Heart right ventricle (tissue), 16 donors: ENCODE measurements around the gene NLRP2B. TPM values are rescaled to one million over a fixed set of nuclear protein-coding genes. Genes with fewer than 3 reads are reported as not detected.
"Not testable (repeated sequence)": the region's sequence is repeated elsewhere in the genome, so short reads cannot be mapped to it uniquely, and the experiment has no call there.

ENCODE experiments used
- ATAC-seq, 8 donors: fragments of 200-7000 bp; cut with Tn5 transposase; one replicate each; pipeline ENCODE4 v1.9.1; 2020; ENCODE audit warnings: mild to moderate bottlenecking in 8 of 8, moderate library complexity in 8 of 8, moderate number of reproducible peaks in 1 of 8
- DNase-seq, 2 donors: peaks; one replicate each; pipeline ENCODE4 v3.0.0-alpha.2; 2020
- H3K27ac ChIP-seq, 10 donors: fragments of 200-600 bp; sonication (generic) in 2 of 10; one replicate each; pipeline versions ENCODE4 v1.5.0 to v1.8.0; 2020 to 2022; ENCODE audit warnings: mild to moderate bottlenecking in 3 of 10
- H3K27me3 ChIP-seq, 7 donors: fragments of 200-600 bp; one replicate each; pipeline ENCODE4 v1.8.0; 2021 to 2022; ENCODE audit warnings: mild to moderate bottlenecking in 2 of 7
- H3K36me3 ChIP-seq, 9 donors: fragments of 200-600 bp; sonication (generic) in 1 of 9; one replicate each; pipeline versions ENCODE4 v1.5.0 to v1.8.0; 2020 to 2022; ENCODE audit warnings: mild to moderate bottlenecking in 2 of 9
- H3K4me1 ChIP-seq, 9 donors: fragments of 200-600 bp; sonication (generic) in 1 of 9; one replicate each; pipeline versions ENCODE4 v1.5.0 to v1.8.0; 2020 to 2022; ENCODE audit warnings: mild to moderate bottlenecking in 4 of 9
- H3K4me3 ChIP-seq, 10 donors: fragments of 200-600 bp; sonication (generic) in 2 of 10; one replicate each; pipeline versions ENCODE4 v1.5.0 to v1.8.0; 2020 to 2022; ENCODE audit warnings: mild to moderate bottlenecking in 7 of 10, moderate library complexity in 2 of 10
- H3K9me3 ChIP-seq, 11 donors: fragments of 200-600 bp in 10 of 11; sonication (generic) in 2 of 11; one replicate each; pipeline versions ENCODE4 v1.5.0 to v1.8.0; 2013 to 2022; ENCODE audit warnings: mild to moderate bottlenecking in 2 of 11, control low read depth in 1 of 11, moderate library complexity in 1 of 11
- WGBS, 2 donors: extraction: QIAGEN DNeasy Blood & Tissue Kit; methylation state at CpG; one replicate each; pipeline ENCODE4 v1.1.7; 2013; ENCODE audit warnings: inconsistent platforms in 1 of 2; 5-methylcytosine and 5-hydroxymethylcytosine counted together
- intact Hi-C, 10 donors: fragments of 100-400 bp; cut with DNase I; formaldehyde crosslinking; loops; one replicate each; pipeline versions ENCODE4 v1.11.1 to v1.14.2; 2022
- long read RNA-seq, 3 donors: library from polyadenylated mRNA; unstranded; transcript quantifications; one replicate each; pipeline ENCODE4 v2.0.0, GENCODE V29; 2020 to 2021
- polyA plus RNA-seq, 2 donors: library from polyadenylated mRNA; stranded (reverse); fragments of 200-250 nt; gene quantifications; one replicate each; pipeline ENCODE4 v1.2.3, GENCODE V29; 2013
- total RNA-seq, 10 donors: library from RNA; stranded (reverse); fragmentation: NEBNext Ultra II Directional in 3 of 10; extraction: Animal tissue kit (Norgen Biotek cat#: 25700) in 3 of 10; gene quantifications; one replicate each; pipeline versions ENCODE4 v1.2.1 to v1.2.4, GENCODE V29; 2021 to 2023
- TF ChIP-seq, protein P1 (sequence below), 9 donors: fragments of 200-600 bp; sonication (generic) in 2 of 9; IDR thresholded peaks; one replicate each; pipeline versions ENCODE4 v1.5.0 to v1.8.0; 2021 to 2022; ENCODE audit warnings: antibody characterized with exemption in 9 of 9, mild to moderate bottlenecking in 5 of 9, moderate library complexity in 1 of 9
- donor health status: Arrhythmogenic right ventricular cardiomyopathy.
- donor health status: ischemic (EF 13 %, LVEDD 7.1; RV severe dilation, severe dysfunction).
- donor health status: healthy with polysubstance abuse.
- donor health status: DM: no; HTN: yes; CAD: no.
- donor health status: DM: no; HTN: no; CAD: no.
- donor health status: ischemic (EF 25% LVEDD 6.9; RV normal size, moderate dysfunction).
- donor health status: ischemic (EF 25% LVEDD 5.7; RV mildly dilated, moderate dysfunction).
- donor health status: healthy.
- donor health status: DM: yes; HTN: yes; CAD: no.
- donor health status: Ischemic cardiomyopathy.
- donor health status: ischemic (EF 35%, LVEDD 5.7; RV mildly dilated, moderate dysfunction).
- donor health status: nonischemic (EF 11% LVEDD 7.7; RV severe dilation, severe dysfunction).
- donor health status: DM: yes; HTN: yes; CAD: no.
- donor health status: PGD.
- donor health status: ischemic (EF 29% LVEDD 5.4; RV normal size, mild dysfunction).
- donor health status: nonischemic (EF 23%, LVEDD 6.1; RV moderate dilation, normal function).

NLRP2B gene
- total RNA-seq, result not detected
- polyA plus RNA-seq, result not detected
- long read RNA-seq, donor 1, result 0 reads
- long read RNA-seq, donor 2, result 0 reads
- long read RNA-seq, donor 3, result 0 reads

DNA sequence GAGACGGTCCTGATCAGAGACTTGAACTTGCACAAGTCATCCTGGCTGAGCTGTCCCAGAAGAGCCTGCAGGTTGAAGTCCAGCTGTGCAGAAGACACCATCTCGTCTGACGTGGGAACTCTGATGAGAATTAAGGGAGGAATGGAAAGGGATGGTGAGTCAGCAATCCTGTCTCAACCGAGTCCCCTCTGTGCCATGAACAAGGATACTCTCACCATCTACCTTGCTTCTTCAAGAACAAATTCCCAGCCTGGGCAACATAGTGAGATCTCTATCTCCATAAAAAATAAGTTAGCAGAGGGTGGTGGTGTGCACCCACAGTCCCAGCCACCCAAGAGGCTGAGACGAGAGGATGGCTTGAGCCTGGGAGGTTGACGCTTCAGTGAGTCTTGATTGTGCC, at the start of gene NLRP2B:
NLRP2B (minus strand) TSS at position 101 of the 400 bp plus-strand sequence.
- Histone ChIP-seq H3K4me3 (no peak within 1 kb of the TSS), H3K36me3 (no peaks in the 10 kb centered on the region), H3K9me3 (peaks cover 0 to 2% (median 0%) of the 10 kb centered on the region in 11 donors), H3K4me1 (no peaks in the 10 kb centered on the region), H3K27me3 (peaks cover 0 to 11% (median 0%) of the 10 kb centered on the region in 7 donors), H3K27ac (no peak within 1 kb of the TSS)
- WGBS, 2 donors, result 69 to 80% methylated on average over 6 of the region's 6 CpGs
- intact Hi-C loops, result no loop called here
- ATAC-seq (no peak), DNase-seq (no peak)
- TF ChIP-seq, protein P1, sequence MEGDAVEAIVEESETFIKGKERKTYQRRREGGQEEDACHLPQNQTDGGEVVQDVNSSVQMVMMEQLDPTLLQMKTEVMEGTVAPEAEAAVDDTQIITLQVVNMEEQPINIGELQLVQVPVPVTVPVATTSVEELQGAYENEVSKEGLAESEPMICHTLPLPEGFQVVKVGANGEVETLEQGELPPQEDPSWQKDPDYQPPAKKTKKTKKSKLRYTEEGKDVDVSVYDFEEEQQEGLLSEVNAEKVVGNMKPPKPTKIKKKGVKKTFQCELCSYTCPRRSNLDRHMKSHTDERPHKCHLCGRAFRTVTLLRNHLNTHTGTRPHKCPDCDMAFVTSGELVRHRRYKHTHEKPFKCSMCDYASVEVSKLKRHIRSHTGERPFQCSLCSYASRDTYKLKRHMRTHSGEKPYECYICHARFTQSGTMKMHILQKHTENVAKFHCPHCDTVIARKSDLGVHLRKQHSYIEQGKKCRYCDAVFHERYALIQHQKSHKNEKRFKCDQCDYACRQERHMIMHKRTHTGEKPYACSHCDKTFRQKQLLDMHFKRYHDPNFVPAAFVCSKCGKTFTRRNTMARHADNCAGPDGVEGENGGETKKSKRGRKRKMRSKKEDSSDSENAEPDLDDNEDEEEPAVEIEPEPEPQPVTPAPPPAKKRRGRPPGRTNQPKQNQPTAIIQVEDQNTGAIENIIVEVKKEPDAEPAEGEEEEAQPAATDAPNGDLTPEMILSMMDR (IDR thresholded peaks at IDR 0.05), result no peak

DNA sequence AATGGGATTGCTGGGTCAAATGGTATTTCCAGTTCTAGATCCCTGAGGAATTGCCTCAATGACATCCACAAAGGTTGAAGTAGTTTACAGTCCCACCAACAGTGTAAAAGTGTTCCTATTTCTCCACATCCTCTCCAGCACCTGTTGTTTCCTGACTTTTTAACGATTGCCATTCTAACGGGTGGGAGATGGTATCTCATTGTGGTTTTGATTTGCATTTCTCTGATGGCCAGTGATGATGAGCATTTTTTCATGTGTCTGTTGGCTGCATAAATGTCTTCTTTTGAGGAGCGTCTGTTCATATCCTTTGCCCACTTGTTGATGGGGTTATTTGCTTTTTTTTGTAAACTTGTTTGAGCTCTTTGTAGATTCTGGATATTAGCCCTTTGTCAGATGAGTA, 45.9 kb upstream of the NLRP2B start:
- DNase-seq, H3K4me3 ChIP-seq, H3K27ac ChIP-seq, H3K27me3 ChIP-seq, ATAC-seq, H3K36me3 ChIP-seq, intact Hi-C loops, H3K4me1 ChIP-seq: not testable (repeated sequence)
- peaks cover 0 to 53% (median 4%) of the 10 kb centered on the region in 11 donors for H3K9me3 ChIP-seq
- WGBS, 2 donors, result 89 to 97% methylated on average over 3 of the region's 3 CpGs

DNA sequence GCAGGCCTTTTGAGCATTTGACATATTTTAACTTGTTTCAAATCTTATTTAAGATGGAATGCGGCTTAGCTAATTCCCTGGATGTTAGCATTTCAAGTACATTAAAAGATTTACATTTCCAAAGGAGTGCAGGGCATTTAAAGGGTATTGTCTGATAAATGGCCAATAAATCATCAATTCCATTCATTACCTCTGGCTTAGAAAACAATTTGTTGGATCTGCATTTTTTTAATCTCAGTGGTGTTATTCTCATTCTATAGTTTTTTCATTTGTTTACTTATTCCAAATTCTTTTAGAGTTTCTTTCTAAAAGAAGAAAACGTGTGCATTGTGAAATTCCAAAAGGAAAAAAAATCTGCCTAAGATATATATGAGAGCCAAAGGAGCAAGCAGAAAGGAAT, 1.3 kb upstream of the NLRP2B start:
- H3K27ac ChIP-seq, result no peak overlapping the region
- intact Hi-C loops, result no loop called here
- H3K36me3 ChIP-seq, result no peaks in the 10 kb centered on the region
- H3K4me1 ChIP-seq, result no peaks in the 10 kb centered on the region
- TF ChIP-seq, protein P1 (IDR thresholded peaks at IDR 0.05), result no peak
- DNase-seq, result no peak
- peaks cover 0 to under 1% (median 0%) of the 10 kb centered on the region in 11 donors for H3K9me3 ChIP-seq
- H3K27me3 ChIP-seq, result peaks cover 0 to 11% (median 0%) of the 10 kb centered on the region in 7 donors
- WGBS, 2 donors, result 45 to 51% methylated on average over 2 of the region's 2 CpGs
- no peak for ATAC-seq
- no peak overlapping the region for H3K4me3 ChIP-seq

DNA sequence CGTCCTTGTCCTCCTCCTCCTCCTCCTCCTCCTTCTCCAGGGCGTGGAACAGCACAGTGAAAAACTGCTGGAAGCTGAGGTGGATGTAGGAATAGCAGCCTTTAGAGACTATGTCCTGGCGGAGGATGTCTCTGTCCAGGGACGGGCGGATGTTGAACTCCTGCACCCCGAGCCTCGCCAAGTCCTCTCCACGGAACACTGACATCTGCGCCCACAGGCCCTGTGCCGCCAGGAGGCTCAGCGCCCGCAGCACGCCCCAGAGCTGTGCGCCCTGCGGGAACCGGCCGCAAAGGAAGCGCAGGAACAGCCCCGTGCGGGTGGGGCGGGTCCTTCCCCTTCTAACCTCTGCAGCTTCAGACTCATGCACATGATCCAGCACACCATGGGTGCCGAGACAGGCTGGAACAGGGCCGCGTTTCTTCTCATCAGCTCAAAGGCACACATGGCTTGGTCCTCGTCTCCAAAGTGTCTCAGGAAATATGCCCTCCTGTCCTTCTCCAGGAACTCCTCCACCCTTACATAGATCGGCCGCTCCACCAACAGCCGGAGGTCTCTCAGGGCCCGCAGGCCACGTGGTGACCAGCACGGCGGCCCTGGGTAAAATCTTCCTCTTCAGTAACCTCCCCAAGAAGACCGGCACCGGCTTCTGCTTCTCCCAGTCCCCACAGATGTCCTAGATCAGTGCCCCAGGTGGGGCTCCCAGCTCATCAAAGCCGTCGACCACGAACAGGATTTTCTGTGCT, 1.2 kb downstream of the NLRP2B start:
- no peaks in the 10 kb centered on the region for H3K36me3 ChIP-seq
- peaks cover 0 to 11% (median 0%) of the 10 kb centered on the region in 7 donors for H3K27me3 ChIP-seq
- H3K9me3 ChIP-seq, result peaks cover 0 to 15% (median 0%) of the 10 kb centered on the region in 11 donors
- DNase-seq (no peak), ATAC-seq (no peak)
- WGBS, 2 donors, result 91 to 93% methylated on average over 31 to 37 of the region's 37 CpGs
- H3K4me1 ChIP-seq, result no peaks in the 10 kb centered on the region
- H3K4me3 ChIP-seq, result no peak overlapping the region
- intact Hi-C loops, result no loop called here
- TF ChIP-seq, protein P1 (IDR thresholded peaks at IDR 0.05), result no peak
- no peak overlapping the region for H3K27ac ChIP-seq
